HG02588 (cell line): ENCODE results near the gene R3HDM1.
A peak's percentile ranks its signal among the peaks of the same experiment; 100 is the strongest.
"Not testable (repeated sequence)": the region's sequence is repeated elsewhere in the genome, so short reads cannot be mapped to it uniquely, and the experiment has no call there.

ENCODE experiments used
- ATAC-seq: cut with Tn5 transposase; IDR thresholded peaks from one replicate; pipeline ENCODE4 v1.9.1; 2021; ENCODE audit warnings: mild to moderate bottlenecking, moderate library complexity; ENCODE audit not compliant: unreplicated experiment

The R3HDM1 gene

GRCh38 chr2:135570884-135571283 lies 39.6 kb downstream of the R3HDM1 start:
- no peak for ATAC-seq

- no peak for ATAC-seq
These were observed 42.3 kb downstream of the R3HDM1 start for GRCh38 chr2:135573620-135574019.

- no peak for ATAC-seq
These were observed 50.0 kb downstream of the R3HDM1 start for GRCh38 chr2:135581282-135581681.

- no peak for ATAC-seq
These were observed 51.1 kb downstream of the R3HDM1 start for GRCh38 chr2:135582383-135582782.

- ATAC-seq: no peak
These were observed 54.3 kb downstream of the R3HDM1 start for GRCh38 chr2:135585586-135585985.

- peak; percentile 83 for ATAC-seq
These were observed 54.9 kb downstream of the R3HDM1 start for GRCh38 chr2:135586148-135586547.

GRCh38 chr2:135587958-135588357 lies 56.7 kb downstream of the R3HDM1 start:
- no peak for ATAC-seq

- ATAC-seq: no peak
These were observed 59.5 kb downstream of the R3HDM1 start for GRCh38 chr2:135590619-135591260.

GRCh38 chr2:135600915-135601314 lies 69.6 kb downstream of the R3HDM1 start:
- ATAC-seq: no peak

GRCh38 chr2:135603543-135603942 lies 72.3 kb downstream of the R3HDM1 start:
- ATAC-seq: no peak

GRCh38 chr2:135607561-135607960 lies 76.3 kb downstream of the R3HDM1 start:
- no peak for ATAC-seq

GRCh38 chr2:135612319-135612718 lies 81.0 kb downstream of the R3HDM1 start:
- no peak for ATAC-seq

- ATAC-seq: no peak
These were observed 84.1 kb downstream of the R3HDM1 start for GRCh38 chr2:135615404-135615803.

- no peak for ATAC-seq
These were observed 86.3 kb downstream of the R3HDM1 start for GRCh38 chr2:135617501-135618015.

- no peak for ATAC-seq
These were observed 88.9 kb downstream of the R3HDM1 start for GRCh38 chr2:135620198-135620597.

GRCh38 chr2:135629520-135629919 lies 98.2 kb downstream of the R3HDM1 start:
- ATAC-seq: no peak

GRCh38 chr2:135630034-135630433 lies 98.8 kb downstream of the R3HDM1 start:
- not testable (repeated sequence) for ATAC-seq

- ATAC-seq: no peak
These were observed 99.2 kb downstream of the R3HDM1 start for GRCh38 chr2:135630488-135630887.

- no peak for ATAC-seq
These were observed 102.3 kb downstream of the R3HDM1 start for GRCh38 chr2:135633582-135633981.

GRCh38 chr2:135635212-135635835 lies 104.0 kb downstream of the R3HDM1 start:
- no peak for ATAC-seq

- no peak for ATAC-seq
These were observed 105.7 kb downstream of the R3HDM1 start for GRCh38 chr2:135636982-135637381.

GRCh38 chr2:135637456-135638087 lies 106.3 kb downstream of the R3HDM1 start:
- peak; percentile 82 for ATAC-seq
